NB4 (cell line): ENCODE measurements around the gene SLC26A2.

Experiments used
- CTCF ChIP-seq: IDR thresholded peaks from one replicate; pipeline ENCODE4 v1.5.1; 2012; ENCODE audit warnings: low read depth, low read length
- POLR2A ChIP-seq: IDR thresholded peaks from 2 replicates; pipeline ENCODE4 v1.6.1; 2011; ENCODE audit warnings: mild to moderate bottlenecking; ENCODE audit not compliant: insufficient read length; ENCODE audit errors: extremely low read depth

DNA sequence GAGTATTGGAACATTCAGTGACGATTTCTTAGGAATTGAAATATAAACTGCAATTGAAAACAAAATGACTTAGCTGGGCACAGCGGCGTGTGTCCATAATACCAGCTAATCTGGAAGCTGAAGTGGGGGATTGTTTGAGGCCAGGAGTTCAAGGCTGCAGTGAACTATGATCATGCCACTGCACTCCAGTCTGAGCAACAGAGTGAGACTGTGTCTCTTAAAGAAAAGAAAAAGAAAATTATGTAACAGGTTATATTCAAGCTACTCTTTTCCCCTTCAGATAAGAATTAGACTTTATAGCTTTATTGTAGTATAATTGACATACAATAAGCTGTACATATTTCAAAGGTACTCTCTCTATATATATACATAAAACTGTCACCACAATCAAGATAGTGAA is 6.4 kb downstream of the SLC26A2 start:
- TF ChIP-seq CTCF (no peak), POLR2A (no peak)
